Stimulated activated CD4-positive, alpha-beta T cell treated with anti-CD3 and anti-CD28 coated beads, Interleukin-12 subunit alpha, Interleukin-12 subunit beta, amount 100 ng/mL, for 4 hours (primary cell): ENCODE data around the gene PSIP1.
"Not testable (repeated sequence)": the region's sequence is repeated elsewhere in the genome, so short reads cannot be mapped to it uniquely, and the experiment has no call there.

ENCODE experiments used
- DNase-seq: peaks from one replicate; pipeline ENCODE4 v3.0.0-alpha.2; 2020

Gene PSIP1

DNA sequence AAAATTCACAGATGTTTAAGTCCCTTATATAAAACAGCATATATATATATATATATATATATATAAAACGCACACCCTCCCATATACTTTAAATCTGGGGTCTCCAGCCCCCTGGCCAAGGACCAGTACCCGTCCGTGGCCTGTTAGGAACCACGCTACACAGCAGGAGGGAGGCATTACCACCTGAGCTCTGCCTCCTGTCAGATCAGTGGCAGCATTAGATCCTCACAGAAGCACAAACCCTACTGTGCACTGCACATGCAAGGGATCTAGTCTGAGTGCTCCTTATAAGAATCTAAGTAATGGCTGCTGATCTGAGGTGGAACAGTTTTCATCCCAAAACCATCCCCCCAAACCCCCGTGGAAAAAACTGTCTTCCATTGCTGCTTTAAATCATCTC lies 9.0 kb downstream of the PSIP1 start:
- no peak for DNase-seq

DNA sequence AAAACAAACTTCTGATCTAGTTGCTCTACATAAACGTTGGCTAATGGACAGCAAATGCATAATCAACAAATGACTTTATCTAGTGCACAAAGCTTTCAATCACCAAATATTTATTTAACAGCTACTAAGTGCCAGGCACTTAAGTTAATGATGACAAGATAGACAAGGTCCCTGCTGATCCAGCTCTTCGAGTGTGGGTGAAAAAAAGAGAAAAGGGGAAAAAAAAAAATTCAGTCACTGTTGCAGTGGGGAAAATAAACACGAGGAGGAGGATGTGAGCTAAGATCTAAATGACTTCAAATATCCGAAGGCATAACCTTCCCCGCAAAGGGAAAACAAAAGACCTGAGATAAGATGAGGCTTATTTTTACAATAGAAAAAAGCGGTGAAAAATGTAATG lies 9.6 kb downstream of the PSIP1 start:
- no peak for DNase-seq

DNA sequence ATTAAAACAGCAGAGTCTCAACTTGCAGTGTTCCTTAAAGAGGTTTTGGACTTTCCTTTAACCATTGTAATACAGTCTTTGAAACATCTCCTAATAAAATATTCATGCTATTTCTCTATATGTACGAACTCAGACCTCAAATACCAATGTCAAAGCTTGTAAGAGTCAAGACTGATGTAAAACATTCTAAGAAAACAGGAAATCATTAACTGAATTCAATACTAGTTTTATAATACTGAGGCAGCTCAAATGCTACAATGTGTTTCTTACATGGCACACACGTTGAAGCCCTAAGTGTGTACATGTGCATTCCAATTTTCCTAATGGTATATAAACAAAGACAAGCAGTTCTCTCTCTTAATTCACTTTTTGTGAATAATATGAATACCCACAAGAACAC lies 11.6 kb downstream of the PSIP1 start:
- no peak for DNase-seq

DNA sequence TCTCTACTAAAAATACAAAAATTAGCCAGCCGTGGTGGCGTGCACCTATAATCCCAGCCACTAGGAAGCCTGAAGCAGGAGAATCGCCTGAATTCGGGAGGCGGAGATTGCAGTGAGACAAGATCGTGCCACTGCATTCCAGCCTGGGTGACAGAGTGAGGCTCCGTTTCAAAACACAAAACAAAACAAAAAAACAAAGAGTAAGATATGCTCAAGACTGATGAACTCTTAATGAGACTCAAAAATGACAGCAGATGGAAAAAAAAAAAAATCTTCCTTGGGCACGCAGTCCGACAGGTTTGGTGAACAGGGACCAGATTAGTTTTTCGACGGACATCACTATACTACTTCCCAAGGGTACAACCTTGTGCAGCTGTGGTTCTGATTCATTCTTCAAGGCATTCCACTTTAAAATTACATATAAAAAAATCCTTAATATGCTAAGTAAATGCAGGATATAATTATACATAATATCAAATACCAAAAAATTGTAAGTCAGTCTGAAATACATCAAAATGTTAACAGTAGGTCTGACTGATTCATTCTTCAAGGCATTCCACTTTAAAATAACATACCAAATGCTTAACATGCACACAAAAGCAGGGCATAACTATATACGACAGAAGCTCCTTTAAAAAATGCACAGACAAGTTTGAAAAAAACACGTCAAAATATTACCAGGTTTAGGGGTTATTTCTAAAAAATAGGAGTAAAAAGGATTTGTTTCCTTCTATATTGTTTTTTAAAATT lies 12.3 kb downstream of the PSIP1 start:
- DNase-seq = no peak

DNA sequence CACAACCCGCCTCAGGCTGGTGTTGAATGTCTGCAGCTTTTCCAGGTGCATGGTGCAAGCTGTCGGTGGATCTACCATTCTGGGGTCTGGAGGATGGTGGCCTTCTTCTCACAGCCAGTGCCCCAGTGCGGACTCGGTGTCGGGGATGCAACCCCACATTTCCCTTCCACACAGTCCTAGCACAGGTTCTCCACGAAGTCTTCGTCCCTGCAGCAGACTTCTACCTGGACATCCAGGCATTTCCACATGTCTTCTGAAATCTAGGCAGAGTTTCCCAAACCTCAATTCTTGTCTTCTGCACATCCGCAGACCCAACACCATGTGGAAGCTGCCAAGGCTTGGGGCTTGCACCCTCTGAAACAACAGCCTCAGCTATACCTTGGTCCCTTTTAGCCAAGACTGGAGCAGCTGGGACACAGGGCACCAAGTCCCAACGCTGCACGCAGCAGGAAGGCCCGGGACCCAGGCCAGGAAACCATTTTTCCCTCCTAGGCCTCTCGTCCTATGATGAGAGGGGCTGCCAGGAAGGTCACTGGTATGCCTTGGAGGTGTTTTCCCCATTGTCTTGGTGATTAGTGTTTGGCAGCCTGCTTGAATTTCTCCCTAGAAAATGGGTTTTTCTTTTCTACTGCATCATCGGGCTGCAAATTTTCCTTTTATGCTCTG lies 18.2 kb downstream of the PSIP1 start:
- no peak for DNase-seq

DNA sequence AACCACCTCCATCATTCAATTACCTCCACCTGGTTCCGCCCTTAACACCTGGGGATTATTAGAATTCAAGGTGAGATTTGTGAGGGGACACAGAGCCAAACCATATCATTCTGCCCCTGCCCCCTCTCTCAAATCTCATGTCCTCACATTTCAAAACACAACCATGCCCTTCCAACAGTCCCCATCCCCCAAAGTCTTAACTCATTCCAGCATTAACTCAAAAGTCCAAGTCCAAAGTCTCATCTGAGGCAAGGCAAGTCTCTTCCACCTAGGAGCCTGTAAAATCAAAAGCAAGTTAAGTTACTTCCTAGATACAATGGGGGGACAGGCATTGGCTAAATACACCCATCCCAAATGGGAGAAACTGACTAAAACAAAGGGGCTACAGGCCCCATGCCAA lies 18.8 kb downstream of the PSIP1 start:
- no peak for DNase-seq

DNA sequence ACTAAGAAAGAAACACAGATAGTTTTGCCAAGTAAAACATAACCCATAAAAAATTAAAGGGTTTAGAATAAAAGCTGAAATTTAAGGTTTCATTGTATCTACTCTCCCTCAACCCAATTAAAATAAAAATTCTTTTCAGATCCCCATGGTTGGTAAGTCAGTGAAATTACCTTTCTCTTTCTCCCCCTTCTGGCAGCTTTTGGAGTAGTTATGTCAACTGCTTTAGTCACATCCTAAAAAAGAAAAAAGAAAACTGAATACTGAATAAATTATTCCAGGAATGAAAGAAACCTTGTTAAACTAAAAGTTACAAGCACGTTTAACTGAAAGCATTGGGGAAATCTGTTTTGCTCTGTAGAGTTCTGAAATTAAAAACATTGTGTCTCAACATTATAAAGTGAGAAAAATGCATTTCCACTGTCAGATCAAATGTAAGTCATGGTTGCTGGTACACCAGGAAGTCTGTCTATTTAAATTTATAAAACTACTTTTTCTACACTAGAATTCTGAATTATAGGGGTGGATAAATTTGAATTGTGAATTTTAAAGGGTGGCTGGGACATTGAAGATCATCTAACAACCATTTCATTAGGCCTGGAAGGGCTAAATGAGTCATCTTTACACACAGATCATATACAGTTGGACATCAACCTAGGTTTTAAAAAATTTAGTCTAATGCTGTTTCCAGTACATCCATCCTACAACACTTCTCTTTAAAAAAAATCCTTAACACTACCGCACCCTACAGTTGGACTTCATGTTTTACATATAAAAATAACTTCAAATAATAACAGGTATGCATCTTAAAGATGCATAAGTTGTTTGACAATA lies 24.7 kb downstream of the PSIP1 start:
- DNase-seq = no peak

DNA sequence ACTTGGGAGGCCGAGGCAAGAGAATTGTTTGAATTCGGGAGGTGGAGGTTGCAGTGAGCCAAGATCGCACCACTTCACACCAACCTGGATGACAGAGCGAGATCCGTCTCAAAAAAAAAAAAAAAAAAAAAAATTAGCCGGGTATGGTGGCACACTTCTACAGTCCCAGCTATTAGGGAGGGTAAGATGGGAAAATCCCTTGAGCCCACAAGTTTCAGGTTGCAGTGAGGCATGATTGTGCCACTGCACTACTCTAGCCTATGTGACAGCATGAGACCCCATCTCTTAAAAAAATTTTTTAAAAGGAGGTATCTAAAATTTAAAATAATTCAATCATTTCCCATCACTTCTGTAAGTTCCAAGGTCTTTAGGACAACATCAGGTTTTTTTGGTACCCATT lies 26.0 kb downstream of the PSIP1 start:
- DNase-seq = no peak

DNA sequence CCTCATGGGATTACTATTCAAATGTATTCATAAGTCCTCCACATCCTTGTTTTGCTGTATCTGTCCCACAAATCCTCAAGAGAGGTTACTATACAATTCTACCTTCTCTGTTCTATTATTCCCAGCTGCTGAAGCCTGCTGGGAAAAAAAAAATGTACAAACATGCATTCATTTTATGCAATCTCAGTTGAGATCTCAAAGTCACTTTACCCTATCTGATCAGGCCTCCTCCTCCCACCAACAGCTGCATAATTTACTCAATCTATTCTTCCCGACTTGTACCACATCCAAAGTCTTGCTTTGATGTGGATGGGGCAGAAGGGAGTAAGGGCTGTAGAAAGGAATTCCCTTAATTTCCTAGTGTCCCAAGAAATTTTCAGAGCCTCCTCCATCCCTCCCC lies 28.6 kb downstream of the PSIP1 start:
- no peak for DNase-seq

DNA sequence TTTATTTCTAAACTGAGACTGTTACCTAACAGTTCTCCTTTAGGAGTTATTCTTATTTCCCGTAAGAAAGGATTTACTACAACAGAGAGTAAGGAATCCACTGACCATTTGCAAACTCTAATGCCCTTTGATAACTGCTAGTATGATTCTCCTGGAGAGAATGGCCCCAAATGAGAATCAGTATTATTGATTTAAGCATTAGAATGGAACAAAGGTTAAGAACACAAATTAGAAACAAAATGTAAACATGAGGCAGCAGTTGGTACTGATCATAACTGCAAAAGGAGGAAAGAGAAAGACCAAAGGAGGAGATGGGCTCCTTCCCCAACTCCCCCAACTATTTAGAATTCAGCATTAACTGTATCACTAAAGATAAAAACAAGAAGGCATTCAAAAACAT lies 30.7 kb downstream of the PSIP1 start:
- no peak for DNase-seq

DNA sequence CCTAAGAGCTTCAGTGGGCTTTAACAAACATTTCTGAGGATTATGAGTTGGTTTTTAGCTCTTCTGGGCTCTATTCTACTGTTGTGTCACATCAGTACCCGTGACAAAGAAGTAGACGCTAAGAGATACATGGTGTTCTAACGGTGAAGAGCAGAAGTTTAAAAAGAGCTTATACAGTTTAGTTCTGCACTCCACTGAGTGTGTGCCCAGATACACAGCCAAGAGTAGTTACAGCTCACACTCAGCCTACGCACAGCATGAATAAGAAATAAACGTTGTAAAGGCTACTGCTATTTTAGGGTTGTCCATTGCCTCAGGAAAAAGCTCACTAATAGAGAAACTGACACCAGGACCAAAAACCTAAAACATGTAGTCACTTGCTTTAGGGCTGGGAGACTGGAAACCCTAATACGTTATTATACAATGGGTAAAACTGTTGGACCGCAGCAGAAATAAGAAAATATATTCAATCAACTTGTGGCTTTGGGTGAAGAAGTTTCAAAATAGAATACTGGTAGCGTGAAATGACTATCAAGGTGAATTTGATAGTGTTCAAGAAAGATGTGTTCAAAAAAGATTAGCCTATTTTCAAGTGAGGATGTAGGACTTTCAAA lies 34.7 kb downstream of the PSIP1 start:
- no peak for DNase-seq

DNA sequence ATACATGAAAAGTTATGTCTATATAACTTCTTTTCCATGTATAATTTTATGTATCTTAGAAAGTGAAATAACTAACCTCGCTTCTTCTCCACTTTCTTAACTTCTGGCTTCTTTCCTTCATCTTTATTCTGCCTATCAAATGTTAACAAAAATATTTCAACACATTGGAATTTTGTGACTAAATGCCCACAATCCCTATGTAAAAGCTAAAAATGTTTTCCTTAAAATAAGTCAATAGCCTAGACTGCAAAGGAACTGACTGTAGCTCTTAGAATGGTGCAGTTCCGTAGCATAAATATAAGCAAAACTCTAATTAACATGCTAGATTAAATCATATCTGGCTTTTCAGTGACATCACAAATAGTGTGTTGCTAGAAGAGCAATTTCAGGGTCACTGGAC lies 40.9 kb downstream of the PSIP1 start:
- DNase-seq = no peak

DNA sequence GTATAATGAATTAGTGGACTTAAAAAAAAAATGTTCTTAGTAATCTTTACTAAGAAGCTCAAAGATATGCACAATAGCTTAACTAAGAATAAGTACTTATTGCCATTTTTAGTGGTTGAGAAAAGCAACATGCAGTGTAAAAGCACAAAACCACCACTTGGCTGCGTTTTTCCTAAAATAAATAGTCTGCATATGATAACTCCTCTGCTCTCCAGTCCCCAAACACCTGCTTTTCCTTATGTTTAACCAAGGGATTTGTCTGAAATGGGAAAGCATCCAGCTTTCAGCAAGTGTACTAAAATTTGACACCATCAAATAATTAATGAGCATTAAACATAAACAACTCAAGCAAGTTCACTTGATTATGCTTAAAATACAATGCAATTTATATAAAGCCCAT lies 41.4 kb downstream of the PSIP1 start:
- DNase-seq = no peak

DNA sequence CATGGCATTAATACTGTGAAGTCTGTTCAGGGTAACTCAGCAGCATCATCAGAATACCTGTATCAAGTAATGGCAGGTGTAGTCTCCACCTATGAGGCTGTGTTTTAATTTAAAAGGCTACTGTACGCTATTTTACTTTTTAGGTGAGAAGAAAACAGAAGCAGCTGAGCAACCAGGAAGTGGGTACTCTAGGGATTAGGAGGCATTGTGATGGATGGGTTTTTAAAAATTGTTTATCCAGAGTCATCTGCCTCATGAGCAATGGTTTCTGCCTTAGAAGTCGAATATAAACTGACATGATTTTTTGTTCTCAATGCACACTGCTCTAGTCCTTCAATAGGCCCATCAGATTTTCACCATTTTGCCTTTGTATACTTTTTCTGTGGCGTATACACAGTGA lies 42.6 kb downstream of the PSIP1 start:
- DNase-seq = no peak

DNA sequence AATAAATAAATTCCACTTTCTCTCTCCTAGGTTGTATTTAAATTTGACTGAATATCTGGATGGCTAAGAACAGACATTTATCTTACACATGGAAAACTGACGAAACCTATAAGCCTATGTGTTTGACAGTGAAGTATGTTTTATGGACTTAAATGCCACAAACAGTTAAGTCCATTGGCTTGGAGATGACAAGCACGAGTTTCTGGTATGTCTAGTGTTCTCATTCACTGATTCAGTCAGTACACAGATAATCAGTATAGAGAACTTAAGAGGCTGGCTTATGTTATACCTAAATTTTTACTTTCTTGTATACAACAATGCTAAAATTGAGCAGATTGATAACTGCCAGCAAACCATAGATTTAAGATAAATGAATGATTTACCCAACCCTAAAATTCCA lies 49.2 kb downstream of the PSIP1 start:
- DNase-seq = no peak

DNA sequence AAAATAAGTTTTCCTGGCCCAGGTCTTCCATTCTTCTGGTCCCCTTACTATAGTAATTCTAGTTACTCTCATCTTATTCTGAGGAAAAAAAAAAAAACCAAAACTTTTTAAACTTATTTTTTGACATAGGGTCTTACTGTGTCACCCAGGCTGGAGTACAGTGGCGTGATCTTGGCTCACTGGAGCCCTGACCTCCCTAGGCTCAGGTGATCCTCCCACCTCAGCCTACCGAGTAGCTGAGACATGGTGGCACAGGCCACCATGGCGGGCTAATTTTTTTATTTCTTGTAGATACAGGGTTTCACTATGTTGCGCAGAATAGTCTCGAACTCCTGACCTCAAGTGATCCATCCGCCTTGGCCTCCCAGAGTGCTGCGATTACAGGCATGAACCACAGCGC lies 49.7 kb downstream of the PSIP1 start:
- no peak for DNase-seq

DNA sequence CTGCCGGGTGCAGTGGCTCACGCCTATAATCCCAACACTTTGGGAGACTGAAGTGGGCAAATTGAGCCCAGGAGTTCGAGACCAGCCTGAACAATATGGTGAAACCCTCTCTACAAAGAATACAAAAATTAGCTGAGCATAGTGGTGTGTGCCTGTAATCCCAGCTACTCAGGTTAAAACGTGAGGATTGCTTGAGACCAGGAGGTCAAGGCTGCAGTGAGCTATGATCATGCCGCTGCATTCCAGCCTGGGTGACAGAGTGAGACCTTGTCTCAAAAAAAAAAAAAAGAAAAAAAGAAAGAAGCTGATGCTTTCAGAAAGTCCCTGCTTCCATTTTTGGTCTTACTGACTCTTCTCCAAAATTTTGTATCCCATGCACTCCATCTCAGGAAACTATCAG lies 56.8 kb downstream of the PSIP1 start:
- no peak for DNase-seq

DNA sequence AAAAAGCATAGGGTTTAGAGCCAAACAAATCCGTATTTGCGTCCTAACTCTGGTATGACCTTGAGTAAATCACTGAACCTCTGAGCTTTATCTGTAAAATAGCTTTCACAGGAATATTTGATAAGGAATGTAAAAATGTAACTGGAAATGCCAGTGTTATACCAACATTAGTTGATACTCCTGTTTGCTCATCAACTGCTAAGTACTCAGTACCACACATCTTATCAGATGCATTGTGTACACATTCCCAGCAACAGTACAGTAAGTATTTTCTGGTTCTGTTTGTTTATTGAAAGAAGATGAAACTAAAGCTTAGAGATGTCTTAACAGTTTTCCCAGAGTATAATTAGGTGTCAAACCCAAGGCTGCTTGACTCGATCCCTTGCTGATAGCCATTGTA lies 66.6 kb downstream of the PSIP1 start:
- no peak for DNase-seq

DNA sequence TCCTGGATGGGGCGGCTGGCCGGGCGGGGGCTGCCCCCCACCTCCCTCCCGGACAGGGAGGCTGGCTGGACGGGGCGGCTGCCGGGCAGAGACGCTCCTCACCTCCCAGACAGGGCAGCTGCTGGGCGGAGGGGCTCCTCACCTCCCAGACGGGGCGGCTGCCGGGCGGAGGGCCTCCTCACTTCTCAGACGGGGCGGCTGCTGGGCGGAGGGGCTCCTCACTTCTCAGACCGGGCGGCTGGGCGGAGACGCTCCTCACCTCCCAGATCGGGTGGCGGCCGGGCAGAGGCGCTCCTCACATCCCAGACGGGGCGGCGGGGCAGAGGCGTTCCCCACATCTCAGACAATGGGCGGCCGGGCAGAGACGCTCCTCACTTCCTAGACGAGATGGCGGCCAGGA lies 68.5 kb downstream of the PSIP1 start:
- DNase-seq = not testable (repeated sequence)

DNA sequence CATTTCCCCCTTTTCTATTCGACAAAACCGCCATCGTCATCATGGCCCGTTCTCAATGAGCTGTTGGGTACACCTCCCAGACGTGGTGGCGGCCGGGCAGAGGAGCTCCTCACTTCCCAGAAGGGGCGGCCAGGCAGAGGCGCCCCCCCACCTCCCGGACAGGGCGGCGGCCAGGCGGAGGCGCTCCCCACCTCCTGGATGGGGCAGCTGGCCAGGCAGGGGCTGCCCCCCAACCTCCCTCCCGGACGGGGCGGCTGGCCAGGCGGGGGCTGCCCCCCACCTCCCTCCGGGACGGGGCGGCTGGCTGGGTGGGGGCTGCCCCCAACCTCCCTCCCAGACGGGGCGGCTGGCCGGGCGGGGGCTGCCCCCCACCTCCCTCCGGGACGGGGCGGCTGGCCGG lies 68.9 kb downstream of the PSIP1 start:
- DNase-seq = not testable (repeated sequence)

DNA sequence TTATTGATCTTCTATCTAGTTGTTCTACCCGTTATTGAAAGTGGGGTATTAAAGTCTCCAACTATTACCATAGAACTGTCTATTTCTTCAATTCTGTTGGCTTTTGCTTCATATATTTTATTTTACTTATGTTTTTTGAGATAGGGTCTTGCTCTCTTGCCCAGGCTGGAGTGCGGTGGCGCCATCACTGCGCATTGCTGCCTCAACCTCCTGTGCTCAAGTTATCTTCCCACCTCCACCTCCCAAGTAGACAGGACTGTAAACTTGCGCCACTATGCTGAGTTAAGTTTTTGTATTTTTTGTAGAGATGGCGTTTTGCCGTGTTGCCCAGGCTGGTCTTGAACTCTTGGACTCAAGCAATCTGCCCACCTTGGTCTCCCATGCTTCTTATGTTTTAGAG lies 71.9 kb downstream of the PSIP1 start:
- DNase-seq = no peak

DNA sequence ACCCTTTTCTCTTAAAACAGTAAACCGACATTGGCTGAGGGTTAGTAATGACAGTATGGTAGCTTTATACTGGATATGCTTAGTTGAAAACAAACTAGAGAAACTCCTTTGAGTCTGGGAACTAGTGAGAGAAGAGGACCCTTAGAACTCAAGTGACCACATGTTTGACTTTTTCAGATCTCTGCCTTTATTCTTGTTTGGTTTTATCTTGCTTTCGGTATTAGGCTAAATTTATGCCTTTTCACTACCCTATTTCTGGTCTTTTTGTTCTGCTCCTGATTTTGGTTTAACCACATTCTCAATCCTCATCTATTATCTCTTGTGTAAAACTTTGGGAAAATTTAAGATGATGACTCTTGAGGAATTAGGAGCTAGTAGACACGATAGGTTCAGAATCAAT lies 77.1 kb downstream of the PSIP1 start:
- DNase-seq = no peak

DNA sequence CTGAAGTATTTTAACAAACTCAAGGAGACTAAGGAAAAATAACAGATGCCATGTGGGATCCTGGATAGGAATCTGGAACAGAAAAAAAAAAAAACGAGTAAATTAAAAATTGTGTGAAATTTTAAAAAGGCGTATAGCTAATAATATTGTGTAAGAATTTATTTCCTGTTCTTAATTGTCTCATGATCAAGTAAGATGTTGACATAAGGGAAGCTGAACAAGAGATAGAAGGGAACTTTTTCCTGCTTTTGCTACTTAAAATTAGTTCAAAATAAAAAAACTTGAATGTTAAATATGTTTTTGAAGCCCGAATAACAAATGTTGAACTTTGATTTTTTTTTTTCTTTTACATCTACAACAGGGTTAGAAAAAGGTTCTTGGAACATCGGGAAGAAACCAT lies 77.6 kb downstream of the PSIP1 start:
- DNase-seq = no peak
